Hepatocyte (in vitro differentiated cells): ENCODE data around the gene KRT75. TPM values are rescaled to one million over a fixed set of nuclear protein-coding genes. Genes with fewer than 3 reads are reported as not detected.

ENCODE experiments used
- DNase-seq: peaks from one replicate; pipeline ENCODE4 v3.0.0-alpha.2; 2016; ENCODE audit warnings: low spot score
- H2AFZ ChIP-seq: fragments of 200-600 bp; sonication (generic); 2 replicates; pipeline ENCODE4 v1.6.0; 2016; ENCODE audit warnings: antibody characterized with exemption, mild to moderate bottlenecking
- H3K27ac ChIP-seq: fragments of 200-600 bp; sonication (generic); 2 replicates; pipeline ENCODE4 v1.5.1; 2016; ENCODE audit warnings: mild to moderate bottlenecking
- H3K27me3 ChIP-seq: fragments of 200-600 bp; sonication (generic); 2 replicates; pipeline ENCODE4 v1.6.1; 2016
- H3K36me3 ChIP-seq: fragments of 200-600 bp; sonication (generic); replicated peaks from 2 replicates; pipeline ENCODE4 v1.5.1; 2016; ENCODE audit warnings: low read depth; ENCODE audit not compliant: insufficient read depth
- H3K4me1 ChIP-seq: fragments of 200-600 bp; sonication (generic); 2 replicates; pipeline ENCODE4 v1.5.1; 2016; ENCODE audit warnings: mild to moderate bottlenecking, moderate library complexity; ENCODE audit not compliant: insufficient read depth
- H3K4me2 ChIP-seq: fragments of 200-600 bp; sonication (generic); 2 replicates; pipeline ENCODE4 v1.6.0; 2016
- H3K4me3 ChIP-seq: fragments of 200-600 bp; sonication (generic); 2 replicates; pipeline ENCODE4 v1.5.1; 2016; ENCODE audit warnings: mild to moderate bottlenecking
- H3K79me2 ChIP-seq: fragments of 200-600 bp; sonication (generic); 2 replicates; pipeline ENCODE4 v1.6.0; 2017; ENCODE audit warnings: mild to moderate bottlenecking
- H3K9me2 ChIP-seq: fragments of 200-600 bp; sonication (generic); replicated peaks from 2 replicates; pipeline ENCODE4 v1.6.0; 2017; ENCODE audit warnings: mild to moderate bottlenecking; ENCODE audit not compliant: insufficient read depth
- H3K9me3 ChIP-seq: fragments of 200-600 bp; sonication (generic); 2 replicates; pipeline ENCODE4 v1.5.1; 2016; ENCODE audit warnings: low read depth, mild to moderate bottlenecking
- H4K20me1 ChIP-seq: fragments of 200-600 bp; sonication (generic); 2 replicates; pipeline ENCODE4 v1.6.0; 2016; ENCODE audit warnings: mild to moderate bottlenecking; ENCODE audit not compliant: insufficient read depth, poor library complexity, severe bottlenecking
- CTCF ChIP-seq: fragments of 200-600 bp; sonication (generic); IDR thresholded peaks from 2 replicates; pipeline ENCODE4 v1.5.1; 2016; ENCODE audit warnings: antibody characterized with exemption, mild to moderate bottlenecking; ENCODE audit not compliant: poor library complexity
- EZH2 ChIP-seq: fragments of 200-600 bp; sonication (generic); IDR thresholded peaks from 2 replicates; pipeline ENCODE4 v1.6.1; 2016; ENCODE audit warnings: antibody characterized with exemption, mild to moderate bottlenecking, borderline replicate concordance
- EZH2phosphoT487 ChIP-seq: fragments of 200-600 bp; sonication (generic); IDR thresholded peaks from one replicate; pipeline ENCODE4 v1.6.1; 2018; ENCODE audit warnings: antibody characterized with exemption, mild to moderate bottlenecking, low read depth, moderate library complexity; ENCODE audit not compliant: unreplicated experiment, severe bottlenecking
- WGBS: methylation state at CpG from one replicate; pipeline ENCODE4 v1.1.6; 2016; ENCODE audit warnings: low lambda C conversion rate; ENCODE audit errors: missing lambda C conversion rate; 5-methylcytosine and 5-hydroxymethylcytosine counted together
- polyA plus RNA-seq: library from polyadenylated mRNA; unstranded; fragments of >200 nt; fragmentation: Nextera tagmentation; extraction: Ambion mirVana; gene quantifications from 2 replicates; pipeline ENCODE4 v1.2.1, GENCODE V29; 2016
- total RNA-seq: library from RNA; depleted of rRNA; stranded (reverse); fragments of >200 nt; gene quantifications from 2 replicates; pipeline ENCODE4 v1.2.3, GENCODE V29; 2014

Gene KRT75
- total and polyA plus RNA-seq, 2 experiments from 2014 or later: not detected

- H2AFZ ChIP-seq: no peak overlapping the region
- no peak for TF ChIP-seq EZH2
- no peak for TF ChIP-seq EZH2phosphoT487
- no peak for TF ChIP-seq CTCF
- 82% methylated on average over 6 of the region's 6 CpGs for WGBS
- no peaks in the 10 kb centered on the region for H3K9me2 ChIP-seq
- no peaks in the 10 kb centered on the region for H3K79me2 ChIP-seq
- H3K9me3 ChIP-seq: no peaks in the 10 kb centered on the region
- no peaks in the 10 kb centered on the region for H3K36me3 ChIP-seq
- H3K4me2 ChIP-seq: no peak overlapping the region
- DNase-seq: no peak
- H3K27me3 ChIP-seq: no peaks in the 10 kb centered on the region
- H3K27ac ChIP-seq: no peak overlapping the region
- H3K4me3 ChIP-seq: no peak overlapping the region
- no peaks in the 10 kb centered on the region for H4K20me1 ChIP-seq
- H3K4me1 ChIP-seq: peaks cover 5% of the 10 kb centered on the region
Measured at GRCh38 chr12:52435659-52435999, 1.5 kb upstream of the KRT75 start.

GRCh38 chr12:52434760-52435530, 774 bp upstream of the KRT75 start:
- DNase-seq: no peak

GRCh38 chr12:52433501-52434080, 580 bp downstream of the KRT75 start:
- Histone ChIP-seq H3K27me3 (no peaks in the 10 kb centered on the region), H3K36me3 (no peaks in the 10 kb centered on the region), H4K20me1 (no peaks in the 10 kb centered on the region), H3K4me1 (peaks cover 5% of the 10 kb centered on the region), H2AFZ (no peak overlapping the region), H3K9me3 (no peaks in the 10 kb centered on the region), H3K4me2 (no peak overlapping the region), H3K79me2 (no peaks in the 10 kb centered on the region), H3K4me3 (no peak overlapping the region), H3K27ac (no peak overlapping the region), H3K9me2 (no peaks in the 10 kb centered on the region)
- WGBS: 97% methylated on average over 12 of the region's 12 CpGs
- no peak for DNase-seq
- TF ChIP-seq CTCF (no peak), EZH2 (no peak), EZH2phosphoT487 (no peak)

More at GRCh38 chr12:52434760-52435530, 774 bp upstream of the KRT75 start:
- Histone ChIP-seq H3K27me3 (no peaks in the 10 kb centered on the region), H2AFZ (no peak overlapping the region), H3K4me2 (no peak overlapping the region), H3K27ac (no peak overlapping the region), H3K36me3 (no peaks in the 10 kb centered on the region), H3K9me2 (no peaks in the 10 kb centered on the region), H3K4me1 (peaks cover 5% of the 10 kb centered on the region), H3K9me3 (no peaks in the 10 kb centered on the region), H3K79me2 (no peaks in the 10 kb centered on the region), H3K4me3 (no peak overlapping the region), H4K20me1 (no peaks in the 10 kb centered on the region)
- TF ChIP-seq EZH2phosphoT487: no peak
- TF ChIP-seq CTCF: no peak
- no peak for TF ChIP-seq EZH2
- whole genome bisulfite sequencing: 96% methylated on average over 6 of the region's 6 CpGs
